ENCODE measurements around the gene BSPRY. TPM values are rescaled to one million over a fixed set of nuclear protein-coding genes. Genes with fewer than 3 reads are reported as not detected.

BSPRY gene
- total and polyA plus RNA-seq, 2 of the 13 experiments (the other 11 are each of a cell fraction or from before 2014, with no cell fraction given) = 0.09 to 0.26 TPM

DNA sequence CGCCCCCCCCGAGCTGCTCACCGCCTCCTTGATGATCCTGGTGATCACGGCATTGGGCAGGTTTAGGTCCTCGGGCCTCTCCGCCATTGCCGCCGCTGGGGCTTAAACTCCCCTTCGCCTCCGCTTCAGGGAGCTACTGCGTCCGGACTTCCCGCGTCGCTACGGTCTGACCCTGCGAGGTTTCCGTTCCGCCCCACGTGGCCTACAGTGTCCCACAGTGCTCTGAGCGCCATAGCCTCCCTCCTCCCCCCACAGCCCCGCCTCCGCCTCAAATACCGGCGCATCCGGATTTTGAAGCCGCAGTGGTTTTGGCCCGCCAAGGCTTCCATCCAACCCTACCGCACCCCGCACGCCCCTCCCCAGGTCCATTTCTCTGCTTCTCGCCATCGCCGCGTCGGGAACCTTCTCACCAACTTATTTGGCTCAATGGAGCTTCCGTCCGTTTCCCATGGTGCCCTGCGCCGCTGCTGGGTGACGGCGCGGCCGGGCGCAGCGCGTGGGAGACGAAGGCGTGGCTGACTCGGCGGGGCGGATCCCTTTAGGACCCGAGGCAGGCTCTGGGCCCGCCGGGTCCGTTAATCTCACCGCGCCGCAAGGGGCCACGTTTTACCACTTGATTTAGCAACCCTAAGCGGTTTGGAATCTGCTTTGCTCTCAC lies 61.0 kb downstream of the BSPRY start, which contains the start of the genes C9orf43 and POLE3 (continued):
- TF ChIP-seq, protein P1, sequence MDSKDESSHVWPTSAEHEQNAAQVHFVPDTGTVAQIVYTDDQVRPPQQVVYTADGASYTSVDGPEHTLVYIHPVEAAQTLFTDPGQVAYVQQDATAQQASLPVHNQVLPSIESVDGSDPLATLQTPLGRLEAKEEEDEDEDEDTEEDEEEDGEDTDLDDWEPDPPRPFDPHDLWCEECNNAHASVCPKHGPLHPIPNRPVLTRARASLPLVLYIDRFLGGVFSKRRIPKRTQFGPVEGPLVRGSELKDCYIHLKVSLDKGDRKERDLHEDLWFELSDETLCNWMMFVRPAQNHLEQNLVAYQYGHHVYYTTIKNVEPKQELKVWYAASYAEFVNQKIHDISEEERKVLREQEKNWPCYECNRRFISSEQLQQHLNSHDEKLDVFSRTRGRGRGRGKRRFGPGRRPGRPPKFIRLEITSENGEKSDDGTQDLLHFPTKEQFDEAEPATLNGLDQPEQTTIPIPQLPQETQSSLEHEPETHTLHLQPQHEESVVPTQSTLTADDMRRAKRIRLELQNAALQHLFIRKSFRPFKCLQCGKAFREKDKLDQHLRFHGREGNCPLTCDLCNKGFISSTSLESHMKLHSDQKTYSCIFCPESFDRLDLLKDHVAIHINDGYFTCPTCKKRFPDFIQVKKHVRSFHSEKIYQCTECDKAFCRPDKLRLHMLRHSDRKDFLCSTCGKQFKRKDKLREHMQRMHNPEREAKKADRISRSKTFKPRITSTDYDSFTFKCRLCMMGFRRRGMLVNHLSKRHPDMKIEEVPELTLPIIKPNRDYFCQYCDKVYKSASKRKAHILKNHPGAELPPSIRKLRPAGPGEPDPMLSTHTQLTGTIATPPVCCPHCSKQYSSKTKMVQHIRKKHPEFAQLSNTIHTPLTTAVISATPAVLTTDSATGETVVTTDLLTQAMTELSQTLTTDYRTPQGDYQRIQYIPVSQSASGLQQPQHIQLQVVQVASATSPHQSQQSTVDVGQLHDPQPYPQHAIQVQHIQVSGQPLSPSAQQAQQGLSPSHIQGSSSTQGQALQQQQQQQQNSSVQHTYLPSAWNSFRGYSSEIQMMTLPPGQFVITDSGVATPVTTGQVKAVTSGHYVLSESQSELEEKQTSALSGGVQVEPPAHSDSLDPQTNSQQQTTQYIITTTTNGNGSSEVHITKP (CRISPR knock-in tag; IDR thresholded peaks at IDR 0.05; ENCODE audit: low read depth) = peak; percentile 51; the same call in 1 of the 2 replicates
- TF ChIP-seq, protein P2, sequence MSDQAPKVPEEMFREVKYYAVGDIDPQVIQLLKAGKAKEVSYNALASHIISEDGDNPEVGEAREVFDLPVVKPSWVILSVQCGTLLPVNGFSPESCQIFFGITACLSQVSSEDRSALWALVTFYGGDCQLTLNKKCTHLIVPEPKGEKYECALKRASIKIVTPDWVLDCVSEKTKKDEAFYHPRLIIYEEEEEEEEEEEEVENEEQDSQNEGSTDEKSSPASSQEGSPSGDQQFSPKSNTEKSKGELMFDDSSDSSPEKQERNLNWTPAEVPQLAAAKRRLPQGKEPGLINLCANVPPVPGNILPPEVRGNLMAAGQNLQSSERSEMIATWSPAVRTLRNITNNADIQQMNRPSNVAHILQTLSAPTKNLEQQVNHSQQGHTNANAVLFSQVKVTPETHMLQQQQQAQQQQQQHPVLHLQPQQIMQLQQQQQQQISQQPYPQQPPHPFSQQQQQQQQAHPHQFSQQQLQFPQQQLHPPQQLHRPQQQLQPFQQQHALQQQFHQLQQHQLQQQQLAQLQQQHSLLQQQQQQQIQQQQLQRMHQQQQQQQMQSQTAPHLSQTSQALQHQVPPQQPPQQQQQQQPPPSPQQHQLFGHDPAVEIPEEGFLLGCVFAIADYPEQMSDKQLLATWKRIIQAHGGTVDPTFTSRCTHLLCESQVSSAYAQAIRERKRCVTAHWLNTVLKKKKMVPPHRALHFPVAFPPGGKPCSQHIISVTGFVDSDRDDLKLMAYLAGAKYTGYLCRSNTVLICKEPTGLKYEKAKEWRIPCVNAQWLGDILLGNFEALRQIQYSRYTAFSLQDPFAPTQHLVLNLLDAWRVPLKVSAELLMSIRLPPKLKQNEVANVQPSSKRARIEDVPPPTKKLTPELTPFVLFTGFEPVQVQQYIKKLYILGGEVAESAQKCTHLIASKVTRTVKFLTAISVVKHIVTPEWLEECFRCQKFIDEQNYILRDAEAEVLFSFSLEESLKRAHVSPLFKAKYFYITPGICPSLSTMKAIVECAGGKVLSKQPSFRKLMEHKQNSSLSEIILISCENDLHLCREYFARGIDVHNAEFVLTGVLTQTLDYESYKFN (CRISPR knock-in tag; conservative IDR thresholded peaks at IDR 0.05) = peak; percentile 68
- TF ChIP-seq ZNF83 (CRISPR knock-in tag; IDR thresholded peaks at IDR 0.05; ENCODE audit: borderline replicate concordance) (no peak), ZNF510 (CRISPR knock-in tag; IDR thresholded peaks at IDR 0.05; ENCODE audit: low read depth) (no peak), KLF12 (CRISPR knock-in tag; IDR thresholded peaks at IDR 0.05; ENCODE audit: borderline replicate concordance) (peak; percentile 92), ZNF530 (CRISPR knock-in tag; IDR thresholded peaks at IDR 0.05; ENCODE audit: low read depth) (no peak), ZNF484 (CRISPR knock-in tag; IDR thresholded peaks at IDR 0.05; ENCODE audit: borderline replicate concordance, low read depth) (no peak), MTA3 (CRISPR knock-in tag; IDR thresholded peaks at IDR 0.05) (no peak), ZNF230 (CRISPR knock-in tag; IDR thresholded peaks at IDR 0.05) (peak; percentile 85), SP1 (IDR thresholded peaks at IDR 0.05) (no peak), SP1 (CRISPR knock-in tag; IDR thresholded peaks at IDR 0.05) (peak; percentile 86), IRX3 (CRISPR knock-in tag; IDR thresholded peaks at IDR 0.05; ENCODE audit: borderline replicate concordance, low read depth) (peak; percentile 95), GTF3A (CRISPR knock-in tag; conservative IDR thresholded peaks at IDR 0.05) (peak; percentile 91; the same call in 1 of the 2 replicates), ZNF616 (CRISPR knock-in tag; IDR thresholded peaks at IDR 0.05; ENCODE audit: low read depth) (no peak)
- TF ChIP-seq, protein P3, sequence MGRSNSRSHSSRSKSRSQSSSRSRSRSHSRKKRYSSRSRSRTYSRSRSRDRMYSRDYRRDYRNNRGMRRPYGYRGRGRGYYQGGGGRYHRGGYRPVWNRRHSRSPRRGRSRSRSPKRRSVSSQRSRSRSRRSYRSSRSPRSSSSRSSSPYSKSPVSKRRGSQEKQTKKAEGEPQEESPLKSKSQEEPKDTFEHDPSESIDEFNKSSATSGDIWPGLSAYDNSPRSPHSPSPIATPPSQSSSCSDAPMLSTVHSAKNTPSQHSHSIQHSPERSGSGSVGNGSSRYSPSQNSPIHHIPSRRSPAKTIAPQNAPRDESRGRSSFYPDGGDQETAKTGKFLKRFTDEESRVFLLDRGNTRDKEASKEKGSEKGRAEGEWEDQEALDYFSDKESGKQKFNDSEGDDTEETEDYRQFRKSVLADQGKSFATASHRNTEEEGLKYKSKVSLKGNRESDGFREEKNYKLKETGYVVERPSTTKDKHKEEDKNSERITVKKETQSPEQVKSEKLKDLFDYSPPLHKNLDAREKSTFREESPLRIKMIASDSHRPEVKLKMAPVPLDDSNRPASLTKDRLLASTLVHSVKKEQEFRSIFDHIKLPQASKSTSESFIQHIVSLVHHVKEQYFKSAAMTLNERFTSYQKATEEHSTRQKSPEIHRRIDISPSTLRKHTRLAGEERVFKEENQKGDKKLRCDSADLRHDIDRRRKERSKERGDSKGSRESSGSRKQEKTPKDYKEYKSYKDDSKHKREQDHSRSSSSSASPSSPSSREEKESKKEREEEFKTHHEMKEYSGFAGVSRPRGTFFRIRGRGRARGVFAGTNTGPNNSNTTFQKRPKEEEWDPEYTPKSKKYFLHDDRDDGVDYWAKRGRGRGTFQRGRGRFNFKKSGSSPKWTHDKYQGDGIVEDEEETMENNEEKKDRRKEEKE (IDR thresholded peaks at IDR 0.05) = no peak
- TF ChIP-seq, protein P4, sequence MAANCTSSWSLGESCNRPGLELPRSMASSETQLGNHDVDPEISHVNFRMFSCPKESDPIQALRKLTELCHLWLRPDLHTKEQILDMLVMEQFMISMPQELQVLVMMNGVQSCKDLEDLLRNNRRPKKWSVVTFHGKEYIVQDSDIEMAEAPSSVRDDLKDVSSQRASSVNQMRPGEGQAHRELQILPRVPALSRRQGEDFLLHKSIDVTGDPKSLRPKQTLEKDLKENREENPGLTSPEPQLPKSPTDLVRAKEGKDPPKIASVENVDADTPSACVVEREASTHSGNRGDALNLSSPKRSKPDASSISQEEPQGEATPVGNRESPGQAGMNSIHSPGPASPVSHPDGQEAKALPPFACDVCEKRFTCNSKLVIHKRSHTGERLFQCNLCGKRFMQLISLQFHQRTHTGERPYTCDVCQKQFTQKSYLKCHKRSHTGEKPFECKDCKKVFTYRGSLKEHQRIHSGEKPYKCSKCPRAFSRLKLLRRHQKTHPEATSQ (CRISPR knock-in tag; IDR thresholded peaks at IDR 0.05; ENCODE audit: borderline replicate concordance) = peak; percentile 88
